ENCODE measurements around the gene HBB.

DNA sequence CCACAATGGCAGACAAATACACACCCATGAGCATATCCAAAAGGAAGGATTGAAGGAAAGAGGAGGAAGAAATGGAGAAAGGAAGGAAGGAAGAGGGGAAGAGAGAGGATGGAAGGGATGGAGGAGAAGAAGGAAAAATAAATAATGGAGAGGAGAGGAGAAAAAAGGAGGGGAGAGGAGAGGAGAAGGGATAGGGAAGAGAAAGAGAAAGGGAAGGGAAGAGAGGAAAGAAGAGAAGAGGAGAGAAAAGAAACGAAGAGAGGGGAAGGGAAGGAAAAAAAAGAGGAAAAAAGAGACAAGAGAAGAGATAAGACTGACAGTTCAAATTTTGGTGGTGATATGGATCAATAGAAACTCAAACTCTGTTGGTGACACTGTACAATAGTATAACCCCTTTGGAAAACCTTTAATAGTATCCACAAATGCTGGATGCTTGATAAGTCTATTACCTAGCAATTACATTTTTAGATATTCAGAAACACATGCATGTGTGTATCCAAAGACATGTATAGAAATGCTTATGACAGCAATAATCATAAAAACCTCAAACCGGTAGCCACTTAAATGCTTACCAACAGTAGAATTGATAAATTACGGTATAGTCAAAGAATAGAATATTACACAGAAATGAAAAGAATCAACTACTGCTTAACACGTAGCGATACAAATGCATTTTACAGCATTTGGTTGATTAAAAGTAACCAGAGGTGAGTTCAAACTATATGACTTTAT is 8.7 kb upstream of the HBB start:
- TF ChIP-seq, protein P1, sequence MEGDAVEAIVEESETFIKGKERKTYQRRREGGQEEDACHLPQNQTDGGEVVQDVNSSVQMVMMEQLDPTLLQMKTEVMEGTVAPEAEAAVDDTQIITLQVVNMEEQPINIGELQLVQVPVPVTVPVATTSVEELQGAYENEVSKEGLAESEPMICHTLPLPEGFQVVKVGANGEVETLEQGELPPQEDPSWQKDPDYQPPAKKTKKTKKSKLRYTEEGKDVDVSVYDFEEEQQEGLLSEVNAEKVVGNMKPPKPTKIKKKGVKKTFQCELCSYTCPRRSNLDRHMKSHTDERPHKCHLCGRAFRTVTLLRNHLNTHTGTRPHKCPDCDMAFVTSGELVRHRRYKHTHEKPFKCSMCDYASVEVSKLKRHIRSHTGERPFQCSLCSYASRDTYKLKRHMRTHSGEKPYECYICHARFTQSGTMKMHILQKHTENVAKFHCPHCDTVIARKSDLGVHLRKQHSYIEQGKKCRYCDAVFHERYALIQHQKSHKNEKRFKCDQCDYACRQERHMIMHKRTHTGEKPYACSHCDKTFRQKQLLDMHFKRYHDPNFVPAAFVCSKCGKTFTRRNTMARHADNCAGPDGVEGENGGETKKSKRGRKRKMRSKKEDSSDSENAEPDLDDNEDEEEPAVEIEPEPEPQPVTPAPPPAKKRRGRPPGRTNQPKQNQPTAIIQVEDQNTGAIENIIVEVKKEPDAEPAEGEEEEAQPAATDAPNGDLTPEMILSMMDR (IDR thresholded peaks at IDR 0.05) = no peak
- TF ChIP-seq EP300 (IDR thresholded peaks at IDR 0.05) = no peak

All from upper lobe of left lung (tissue), 4 donors.